Uterus (tissue), 2 donors: ENCODE data around the gene IFIT1B.

Experiments used
- CTCF ChIP-seq, 4 experiments: fragments of 200-600 bp in 2 of 4; fragments of 450-650 bp in 2 of 4; sonication (generic) in 2 of 4; IDR thresholded peaks; one replicate each; pipeline ENCODE4 v1.5.1; 2016 to 2019; ENCODE audit warnings: antibody characterized with exemption in 4 of 4, mild to moderate bottlenecking in 2 of 4, moderate library complexity in 1 of 4
- POLR2A ChIP-seq, 2 donors: fragments of 450-650 bp; IDR thresholded peaks; one replicate each; pipeline ENCODE4 v1.6.1; 2016; ENCODE audit warnings: antibody characterized with exemption in 2 of 2, mild to moderate bottlenecking in 1 of 2, moderate library complexity in 1 of 2

- no peak for TF ChIP-seq POLR2A (IDR thresholded peaks at IDR 0.05)
- TF ChIP-seq CTCF (IDR thresholded peaks at IDR 0.05), result no peak
Measured at GRCh38 chr10:89364531-89364930, 13.3 kb upstream of the IFIT1B start.
